ENCODE data around the gene UTP15.

- peak; percentile 30; the same call in 1 of the 2 replicates for TF ChIP-seq CTCF (IDR thresholded peaks at IDR 0.05)
- TF ChIP-seq POLR2AphosphoS5 (IDR thresholded peaks at IDR 0.05; ENCODE audit: low read depth, low read length) = no peak
- TF ChIP-seq REST (IDR thresholded peaks at IDR 0.05; ENCODE audit: insufficient read depth in 1 of 2, low read depth in 2 of 2, low read length in 1 of 2) = no peak
Measured at GRCh38 chr5:73558950-73559349, 6.6 kb upstream of the UTP15 start.

Data from Panc1 (cell line).